Psoas muscle (tissue), 8 donors: ENCODE results near the gene REXO4. TPM values are rescaled to one million over a fixed set of nuclear protein-coding genes. Genes with fewer than 3 reads are reported as not detected.

ENCODE experiments used
- ATAC-seq, 4 donors: fragments of 200-7000 bp; cut with Tn5 transposase; one replicate each; pipeline ENCODE4 v1.9.1; 2020; ENCODE audit warnings: moderate library complexity in 3 of 4, mild to moderate bottlenecking in 2 of 4
- DNase-seq, 2 donors: peaks; one replicate each; pipeline ENCODE4 v3.0.0-alpha.2; 2020
- H3K27ac ChIP-seq: fragments of 200-600 bp; one replicate; pipeline ENCODE4 v1.8.0; 2022
- H3K27me3 ChIP-seq, 3 donors: fragments of 200-600 bp in 1 of 3; one replicate each; pipeline versions ENCODE4 v1.6.1 to v1.8.0; 2013 to 2022; ENCODE audit warnings: low read length in 2 of 3, mild to moderate bottlenecking in 2 of 3, moderate library complexity in 1 of 3; ENCODE audit not compliant: insufficient read depth in 3 of 3
- H3K36me3 ChIP-seq, 2 donors: fragments of 200-600 bp in 1 of 2; one replicate each; pipeline versions ENCODE4 v1.6.1 to v1.8.0; 2013 to 2022; ENCODE audit warnings: low read depth in 1 of 2, mild to moderate bottlenecking in 1 of 2, moderate library complexity in 1 of 2; ENCODE audit not compliant: insufficient read depth in 1 of 2
- H3K4me1 ChIP-seq: fragments of 200-600 bp; one replicate; pipeline ENCODE4 v1.8.0; 2022
- H3K4me3 ChIP-seq: fragments of 200-600 bp; one replicate; pipeline ENCODE4 v1.8.0; 2022; ENCODE audit warnings: mild to moderate bottlenecking
- H3K9me3 ChIP-seq: fragments of 200-600 bp; one replicate; pipeline ENCODE4 v1.8.0; 2022
- WGBS, 3 donors: extraction: QIAGEN DNeasy Blood & Tissue Kit; methylation state at CpG; one replicate each; pipeline versions ENCODE4 v1.1.6 to v1.1.7; 2013; 5-methylcytosine and 5-hydroxymethylcytosine counted together
- intact Hi-C, 2 donors: fragments of 100-400 bp; cut with DNase I; formaldehyde crosslinking; loops; one replicate each; pipeline versions ENCODE4 v1.11.0 to v1.14.2; 2022
- polyA plus RNA-seq, 3 donors: library from polyadenylated mRNA; stranded (reverse); fragments of 200-250 nt; gene quantifications; one replicate each; pipeline ENCODE4 v1.2.3, GENCODE V29; 2013
- total RNA-seq, 4 donors: library from RNA; stranded (reverse); fragmentation: NEBNext Ultra II Directional in 2 of 4; extraction: Animal tissue kit (Norgen Biotek cat#: 25700) in 2 of 4; gene quantifications; one replicate each; pipeline versions ENCODE4 v1.2.1 to v1.2.4, GENCODE V29; 2021 to 2023
- TF ChIP-seq, protein P1 (sequence below): fragments of 200-600 bp; IDR thresholded peaks from one replicate; pipeline ENCODE4 v1.8.0; 2022; ENCODE audit warnings: antibody characterized with exemption
- donor health status: healthy with polysubstance abuse.
- donor health status: DM: no; HTN: no; CAD: no; lungs with moderate emphysema.
- donor health status: Bipolar disorder and iron deficiency.
- donor health status: healthy.
- donor health status: DM: yes; HTN: yes; CAD: no.
- donor health status: DM: no; HTN: no; CAD: no.
- donor health status: DM: no; HTN: no; CAD: no.
- donor health status: DM: yes; HTN: yes; CAD: no.

The REXO4 gene
- total and polyA plus RNA-seq, 7 donors, result 23.8 to 75.2 (median 31.2) TPM

DNA sequence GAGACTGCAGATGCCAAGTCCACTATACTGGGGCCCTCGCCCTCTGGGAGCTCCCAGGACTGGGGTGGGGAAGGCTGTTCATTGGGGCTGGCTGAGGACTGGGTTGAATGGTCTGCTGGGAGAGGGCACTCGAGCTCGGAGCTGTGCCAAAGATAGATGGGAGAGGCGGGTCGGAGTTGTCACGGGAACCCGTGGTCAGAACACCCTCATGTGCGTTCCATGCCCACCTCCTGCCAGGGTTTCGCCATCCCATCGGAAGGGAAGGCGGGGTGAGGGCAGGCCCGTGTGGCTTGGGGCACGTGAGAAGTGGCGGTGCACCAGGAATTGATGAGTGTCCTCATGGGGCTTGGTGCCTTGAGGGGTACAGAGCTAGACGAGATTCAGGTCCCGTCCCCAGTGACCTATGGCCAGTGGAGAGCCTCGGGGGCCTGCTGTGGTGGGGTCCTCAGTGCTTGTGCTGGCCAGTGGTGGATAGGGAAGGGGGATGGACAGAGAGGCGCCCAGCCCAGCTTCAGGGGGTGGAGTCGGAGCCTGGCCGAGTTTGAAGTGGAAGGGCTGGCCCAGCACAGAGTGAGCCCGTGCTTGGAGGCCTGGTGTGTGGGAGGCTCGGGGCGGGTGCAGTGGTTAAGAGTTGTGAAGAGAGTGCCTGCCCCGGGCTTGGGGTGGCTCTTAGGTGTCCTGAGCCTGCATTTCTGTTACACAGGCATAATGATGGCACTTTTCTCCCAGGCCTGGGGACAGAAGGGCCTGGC lies 46.2 kb upstream of the REXO4 start:
- Histone ChIP-seq H3K4me1 (peaks cover 11% of the 10 kb centered on the region), H3K36me3 (peaks cover 0 to 30% of the 10 kb centered on the region in 2 donors), H3K4me3 (no peak overlapping the region), H3K9me3 (no peaks in the 10 kb centered on the region), H3K27ac (no peak overlapping the region), H3K27me3 (no peaks in the 10 kb centered on the region)
- TF ChIP-seq, protein P1, sequence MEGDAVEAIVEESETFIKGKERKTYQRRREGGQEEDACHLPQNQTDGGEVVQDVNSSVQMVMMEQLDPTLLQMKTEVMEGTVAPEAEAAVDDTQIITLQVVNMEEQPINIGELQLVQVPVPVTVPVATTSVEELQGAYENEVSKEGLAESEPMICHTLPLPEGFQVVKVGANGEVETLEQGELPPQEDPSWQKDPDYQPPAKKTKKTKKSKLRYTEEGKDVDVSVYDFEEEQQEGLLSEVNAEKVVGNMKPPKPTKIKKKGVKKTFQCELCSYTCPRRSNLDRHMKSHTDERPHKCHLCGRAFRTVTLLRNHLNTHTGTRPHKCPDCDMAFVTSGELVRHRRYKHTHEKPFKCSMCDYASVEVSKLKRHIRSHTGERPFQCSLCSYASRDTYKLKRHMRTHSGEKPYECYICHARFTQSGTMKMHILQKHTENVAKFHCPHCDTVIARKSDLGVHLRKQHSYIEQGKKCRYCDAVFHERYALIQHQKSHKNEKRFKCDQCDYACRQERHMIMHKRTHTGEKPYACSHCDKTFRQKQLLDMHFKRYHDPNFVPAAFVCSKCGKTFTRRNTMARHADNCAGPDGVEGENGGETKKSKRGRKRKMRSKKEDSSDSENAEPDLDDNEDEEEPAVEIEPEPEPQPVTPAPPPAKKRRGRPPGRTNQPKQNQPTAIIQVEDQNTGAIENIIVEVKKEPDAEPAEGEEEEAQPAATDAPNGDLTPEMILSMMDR, result no peak
- WGBS, 3 donors, result 88 to 92% (median 90%) methylated on average over 19 to 24 of the region's 24 CpGs
- DNase-seq (no peak), ATAC-seq (no peak)
- intact Hi-C loops, result loop anchor here (5.0 to 10.0 kb wide), 2 partner anchors 47 to 109 kb away; partner anchors contain the start of genes REXO4 (in 1 of the 2), SURF1 (in 1 of the 2) and SURF2 (in 1 of the 2)

DNA sequence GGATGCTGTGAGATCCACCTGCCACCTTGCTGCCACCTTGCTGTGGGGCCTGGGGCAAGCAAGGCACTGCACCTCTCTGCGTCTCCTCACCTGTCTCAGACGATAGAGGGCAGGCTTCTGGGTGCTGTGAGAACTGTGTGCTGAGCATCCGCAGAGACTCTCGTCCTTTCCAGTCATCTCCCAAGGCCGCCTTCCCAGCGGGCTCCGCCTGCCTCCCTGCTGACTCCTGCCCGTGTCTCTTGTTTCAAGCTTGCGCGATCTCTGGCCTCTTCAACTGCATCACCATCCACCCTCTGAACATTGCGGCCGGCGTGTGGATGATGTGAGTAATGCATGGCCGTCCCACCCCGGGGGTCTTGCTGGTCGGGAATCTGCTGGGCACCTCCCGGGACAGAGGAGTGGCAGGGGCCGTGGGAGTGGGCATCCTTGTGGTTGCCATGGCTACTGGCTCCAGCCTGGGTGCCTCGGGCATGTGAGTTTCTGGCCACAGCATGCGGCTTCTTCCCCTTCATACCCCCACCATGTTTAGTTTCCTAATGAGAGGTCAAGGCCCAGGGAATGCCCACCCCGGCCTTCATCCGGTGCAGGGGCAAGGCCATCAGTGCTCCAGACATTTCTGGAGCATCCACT lies 45.5 kb upstream of the REXO4 start:
- no peak for DNase-seq
- H3K9me3 ChIP-seq, result no peaks in the 10 kb centered on the region
- H3K4me1 ChIP-seq, result peaks cover 17% of the 10 kb centered on the region
- H3K36me3 ChIP-seq, result peaks cover 0 to 23% of the 10 kb centered on the region in 2 donors
- H3K27me3 ChIP-seq, result no peaks in the 10 kb centered on the region
- no peak overlapping the region for H3K27ac ChIP-seq
- intact Hi-C loops, result loop anchor here (5.0 to 10.0 kb wide), 2 partner anchors 46 to 109 kb away; partner anchors contain the start of genes REXO4 (in 1 of the 2), SURF1 (in 1 of the 2) and SURF2 (in 1 of the 2)
- H3K4me3 ChIP-seq, result no peak overlapping the region
- 89 to 91% (median 89%) methylated on average over 21 to 22 of the region's 22 CpGs for WGBS, 3 donors
- ATAC-seq, result no peak
- TF ChIP-seq, protein P1, result no peak

- Histone ChIP-seq H3K9me3 (no peaks in the 10 kb centered on the region), H3K36me3 (peaks cover 0 to 18% of the 10 kb centered on the region in 2 donors), H3K4me1 (peaks cover 17% of the 10 kb centered on the region), H3K4me3 (no peak overlapping the region), H3K27me3 (no peaks in the 10 kb centered on the region), H3K27ac (no peak overlapping the region)
- ATAC-seq, result no peak
- WGBS, 3 donors, result 46 to 59% (median 53%) methylated on average over 4 of the region's 4 CpGs
- intact Hi-C loops, result loop anchor here (5.0 to 10.0 kb wide), 2 partner anchors 45 to 107 kb away; partner anchors contain the start of genes REXO4 (in 1 of the 2), SURF1 (in 1 of the 2) and SURF2 (in 1 of the 2)
- TF ChIP-seq, protein P1, result no peak
- no peak for DNase-seq
Measured at GRCh38 chr9:133461975-133462374, 44.2 kb upstream of the REXO4 start.

DNA sequence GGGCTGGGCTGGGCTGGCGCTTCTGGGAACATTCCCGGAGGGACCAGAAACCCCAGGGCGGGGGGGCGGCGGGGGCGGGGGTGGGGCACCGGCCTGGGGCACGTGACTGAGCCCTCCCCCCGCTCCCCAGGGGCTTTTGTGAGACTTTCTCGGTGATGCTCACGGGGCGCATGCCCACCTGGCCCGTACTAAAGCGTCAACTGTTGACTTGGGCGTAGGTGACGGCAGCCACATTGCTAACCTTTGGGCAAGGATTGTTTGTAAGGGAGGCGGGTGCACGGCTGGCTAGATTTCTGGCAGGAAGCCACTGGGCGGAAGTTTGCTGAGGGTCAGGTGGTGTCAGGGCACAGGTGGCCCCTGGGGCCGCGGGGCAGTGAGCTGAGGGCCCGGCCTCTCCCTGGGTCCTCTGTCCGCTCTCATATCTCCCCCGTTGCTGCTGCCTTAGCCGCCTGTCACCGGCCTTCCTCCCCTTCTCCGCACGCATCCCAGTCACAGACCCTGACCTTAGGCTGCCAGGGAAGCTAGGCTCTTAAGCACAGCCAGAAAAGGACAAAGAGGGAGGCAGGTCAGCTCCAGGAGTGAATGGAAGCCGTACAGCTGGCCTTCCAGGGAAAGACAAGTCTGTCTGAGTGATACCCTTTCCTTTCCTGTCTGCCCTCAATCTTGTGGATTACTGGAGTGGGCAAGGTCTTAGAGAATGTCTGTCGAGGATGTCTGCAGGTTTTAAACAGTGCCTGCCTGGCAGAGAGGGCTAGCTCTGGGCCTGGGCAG lies 42.8 kb upstream of the REXO4 start:
- H3K27me3 ChIP-seq, result no peaks in the 10 kb centered on the region
- intact Hi-C loops, result loop anchor here (5.0 to 10.0 kb wide), 2 partner anchors 43 to 106 kb away; partner anchors contain the start of genes REXO4 (in 1 of the 2), SURF1 (in 1 of the 2) and SURF2 (in 1 of the 2)
- H3K9me3 ChIP-seq, result no peaks in the 10 kb centered on the region
- WGBS, 3 donors, result 17 to 24% (median 20%) methylated on average over 21 to 30 of the region's 30 CpGs
- H3K36me3 ChIP-seq, result peaks cover 0 to 12% of the 10 kb centered on the region in 2 donors
- TF ChIP-seq, protein P1, result no peak
- ATAC-seq (peak; percentile 2 to 41 (median 32)), DNase-seq (no peak)
- peak overlapping the region; percentile 93 for H3K4me3 ChIP-seq
- H3K27ac ChIP-seq, result peak overlapping the region; percentile 92
- H3K4me1 ChIP-seq, result peaks cover 17% of the 10 kb centered on the region
